Smooth muscle cell (in vitro differentiated cells): ENCODE results near the gene ACOT8. TPM values are rescaled to one million over a fixed set of nuclear protein-coding genes. Genes with fewer than 3 reads are reported as not detected.

Experiments
- DNase-seq: peaks from one replicate; lab custom pipeline; 2025; ENCODE audit not compliant: unreplicated experiment; lab: John Stamatoyannopoulos, UW
- H2AFZ ChIP-seq: fragments of 200-600 bp; sonication (generic); 2 replicates; pipeline ENCODE4 v1.6.0; 2016; ENCODE audit warnings: antibody characterized with exemption, low read depth, mild to moderate bottlenecking
- H3F3A ChIP-seq: fragments of 200-600 bp; sonication (generic); 2 replicates; pipeline ENCODE4 v1.6.0; 2017; ENCODE audit warnings: antibody characterized with exemption, low read depth
- H3K27ac ChIP-seq: fragments of 200-600 bp; sonication (generic); 2 replicates; pipeline ENCODE4 v1.5.1; 2016; ENCODE audit warnings: low read depth, mild to moderate bottlenecking
- H3K27me3 ChIP-seq: fragments of 200-600 bp; sonication (generic); 2 replicates; pipeline ENCODE4 v1.6.1; 2016; ENCODE audit warnings: low read depth, mild to moderate bottlenecking
- H3K36me3 ChIP-seq: fragments of 200-600 bp; sonication (generic); 2 replicates; pipeline ENCODE4 v1.5.1; 2016; ENCODE audit warnings: low read depth
- H3K4me1 ChIP-seq: fragments of 200-600 bp; sonication (generic); 2 replicates; pipeline ENCODE4 v1.5.1; 2016; ENCODE audit warnings: low read depth
- H3K4me2 ChIP-seq: fragments of 200-600 bp; sonication (generic); 2 replicates; pipeline ENCODE4 v1.6.0; 2016; ENCODE audit warnings: mild to moderate bottlenecking
- H3K4me3 ChIP-seq: fragments of 200-600 bp; sonication (generic); 2 replicates; pipeline ENCODE4 v1.5.1; 2016; ENCODE audit warnings: mild to moderate bottlenecking
- H3K79me2 ChIP-seq: fragments of 200-600 bp; sonication (generic); 2 replicates; pipeline ENCODE4 v1.6.0; 2016; ENCODE audit warnings: low read depth, mild to moderate bottlenecking
- H3K9ac ChIP-seq: fragments of 200-600 bp; sonication (generic); 2 replicates; pipeline ENCODE4 v1.6.0; 2016; ENCODE audit warnings: low read depth
- H3K9me3 ChIP-seq: fragments of 200-600 bp; sonication (generic); replicated peaks from 2 replicates; pipeline ENCODE4 v1.5.1; 2016; ENCODE audit warnings: low read depth
- H4K20me1 ChIP-seq: fragments of 200-600 bp; sonication (generic); 2 replicates; pipeline ENCODE4 v1.6.0; 2016; ENCODE audit warnings: low read depth
- CTCF ChIP-seq: fragments of 200-600 bp; sonication (generic); IDR thresholded peaks from 2 replicates; pipeline ENCODE4 v1.5.1; 2017; ENCODE audit warnings: borderline replicate concordance, mild to moderate bottlenecking, antibody characterized with exemption; ENCODE audit not compliant: insufficient read depth, poor library complexity, severe bottlenecking
- WGBS: methylation state at CpG from one replicate; pipeline ENCODE4 v1.1.7; 2016; ENCODE audit warnings: low lambda C conversion rate; 5-methylcytosine and 5-hydroxymethylcytosine counted together
- polyA plus RNA-seq: library from polyadenylated mRNA; unstranded; fragments of >200 nt; fragmentation: Nextera tagmentation; extraction: Ambion mirVana; gene quantifications from 2 replicates; pipeline ENCODE4 v1.2.1, GENCODE V29; 2016
- total RNA-seq: library from RNA; depleted of rRNA; stranded (reverse); fragments of >200 nt; gene quantifications from 2 replicates; pipeline ENCODE4 v1.2.3, GENCODE V29; 2014

Gene ACOT8
- total and polyA plus RNA-seq, 2 experiments from 2014 or later, result 31.9 to 43.8 TPM

GRCh38 chr20:45848421-45848820, 8.8 kb downstream of the ACOT8 start:
- 94% methylated on average over 2 of the region's 8 CpGs for WGBS
- Histone ChIP-seq H3K9ac (no peak overlapping the region), H3K79me2 (no peaks in the 10 kb centered on the region)

GRCh38 chr20:45845452-45845851, 11.7 kb downstream of the ACOT8 start:
- Histone ChIP-seq H3F3A (peaks cover 6% of the 10 kb centered on the region), H4K20me1 (peaks cover 15% of the 10 kb centered on the region), H3K4me1 (no peaks in the 10 kb centered on the region), H3K4me2 (no peak overlapping the region), H3K4me3 (no peak overlapping the region), H3K9me3 (no peaks in the 10 kb centered on the region), H3K9ac (no peak overlapping the region), H3K36me3 (no peaks in the 10 kb centered on the region), H2AFZ (no peak overlapping the region), H3K79me2 (no peaks in the 10 kb centered on the region), H3K27me3 (no peaks in the 10 kb centered on the region), H3K27ac (no peak overlapping the region)
- no peak for TF ChIP-seq CTCF
- DNase-seq, result no peak

More at GRCh38 chr20:45848421-45848820, 8.8 kb downstream of the ACOT8 start:
- no peaks in the 10 kb centered on the region for H3K9me3 ChIP-seq
- no peak overlapping the region for H3K4me3 ChIP-seq
- DNase-seq, result no peak
- H3K27ac ChIP-seq, result no peak overlapping the region
- H3K27me3 ChIP-seq, result no peaks in the 10 kb centered on the region
- no peaks in the 10 kb centered on the region for H3K4me1 ChIP-seq
- no peaks in the 10 kb centered on the region for H3F3A ChIP-seq
- H3K4me2 ChIP-seq, result no peak overlapping the region
- no peak for TF ChIP-seq CTCF
- H3K36me3 ChIP-seq, result no peaks in the 10 kb centered on the region
- no peak overlapping the region for H2AFZ ChIP-seq
- peaks cover 8% of the 10 kb centered on the region for H4K20me1 ChIP-seq

- 93% methylated on average over 14 of the region's 14 CpGs for WGBS
- Histone ChIP-seq H3K27me3 (no peaks in the 10 kb centered on the region), H3K4me1 (no peaks in the 10 kb centered on the region), H3K36me3 (no peaks in the 10 kb centered on the region), H4K20me1 (peaks cover 18% of the 10 kb centered on the region), H3K4me3 (no peak overlapping the region), H3F3A (peaks cover 6% of the 10 kb centered on the region), H3K9ac (no peak overlapping the region), H3K79me2 (no peaks in the 10 kb centered on the region), H2AFZ (no peak overlapping the region), H3K9me3 (no peaks in the 10 kb centered on the region), H3K27ac (no peak overlapping the region), H3K4me2 (no peak overlapping the region)
- no peak for DNase-seq
- no peak for TF ChIP-seq CTCF
These were observed 13.7 kb downstream of the ACOT8 start for GRCh38 chr20:45843506-45843905.

GRCh38 chr20:45842169-45842812, 14.9 kb downstream of the ACOT8 start:
- Histone ChIP-seq H4K20me1 (peaks cover 18% of the 10 kb centered on the region), H3K4me1 (no peaks in the 10 kb centered on the region), H2AFZ (no peak overlapping the region), H3K9ac (no peak overlapping the region), H3K27ac (peak overlapping the region; percentile 7), H3K4me2 (no peak overlapping the region), H3K27me3 (no peaks in the 10 kb centered on the region), H3F3A (peaks cover 6% of the 10 kb centered on the region), H3K79me2 (no peaks in the 10 kb centered on the region), H3K9me3 (no peaks in the 10 kb centered on the region), H3K36me3 (no peaks in the 10 kb centered on the region), H3K4me3 (no peak overlapping the region)
- DNase-seq, result no peak
- TF ChIP-seq CTCF, result no peak
- 86% methylated on average over 5 of the region's 5 CpGs for WGBS
